GM15510 (cell line): Measurements from ENCODE around the gene CDCA8.

Source experiments
- POLR2A ChIP-seq: IDR thresholded peaks from 3 replicates; pipeline ENCODE4 v1.6.1; 2011; ENCODE audit warnings: borderline replicate concordance; ENCODE audit not compliant: insufficient read length; ENCODE audit errors: extremely low read depth

Gene CDCA8

GRCh38 chr1:37741130-37741529 is 48.8 kb downstream of the CDCA8 start:
- TF ChIP-seq POLR2A: no peak

GRCh38 chr1:37741662-37742061 is 49.3 kb downstream of the CDCA8 start:
- TF ChIP-seq POLR2A: no peak

DNA sequence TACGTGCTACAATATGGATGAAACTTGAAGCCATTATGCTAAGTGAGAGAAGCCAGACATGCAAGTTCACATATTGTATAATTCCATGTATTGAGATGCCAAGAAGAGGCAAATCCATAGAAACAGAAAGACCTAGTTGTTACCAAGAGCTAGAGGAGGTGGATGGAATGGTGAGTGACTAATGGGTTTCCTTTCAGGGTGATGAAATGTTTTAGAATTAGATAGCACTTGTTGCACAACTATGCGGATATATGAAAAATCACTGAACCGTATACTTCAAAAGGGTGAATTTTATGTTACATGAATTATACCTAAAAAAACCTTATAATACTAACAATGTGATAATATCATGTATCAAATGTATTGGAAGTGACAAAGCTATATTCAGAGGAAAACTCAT is 54.5 kb downstream of the CDCA8 start:
- no peak for TF ChIP-seq POLR2A

DNA sequence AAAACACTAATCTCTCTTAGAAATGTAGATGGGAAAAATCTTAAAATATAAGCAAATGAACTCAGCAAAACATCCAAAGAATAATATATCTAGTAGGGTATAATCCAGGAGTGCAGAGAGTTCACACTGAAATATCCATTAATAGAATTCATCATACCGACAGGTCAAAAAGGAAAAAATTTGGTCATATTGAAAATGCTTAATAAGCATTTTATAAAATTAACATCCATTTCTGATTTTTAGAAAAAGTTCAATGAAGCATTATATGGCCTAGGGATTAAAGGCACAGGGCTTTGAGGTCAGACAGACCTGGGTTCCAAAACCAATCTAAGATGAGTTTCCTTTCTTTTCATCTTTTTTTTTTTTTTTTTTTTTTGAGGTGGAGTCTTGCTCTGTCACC is 56.2 kb downstream of the CDCA8 start:
- no peak for TF ChIP-seq POLR2A

DNA sequence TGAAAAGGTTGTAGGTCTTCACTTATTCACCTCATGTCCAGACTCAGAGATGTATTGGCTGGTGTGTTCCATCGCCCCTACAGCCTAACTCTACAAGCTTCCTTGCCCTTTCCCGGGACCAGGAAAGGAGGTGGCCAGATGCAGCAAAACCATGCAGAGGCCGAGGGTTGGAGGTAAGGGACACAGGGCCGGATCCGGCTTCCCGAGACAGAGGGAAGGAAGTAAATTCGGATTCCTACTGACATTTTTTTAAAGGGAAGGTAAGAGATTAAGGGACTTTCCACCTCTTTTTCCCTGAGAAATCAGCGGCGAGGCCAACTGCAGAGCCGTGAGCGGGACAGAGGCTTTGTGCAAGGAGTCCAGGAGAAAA is 59.9 kb downstream of the CDCA8 start:
- no peak for TF ChIP-seq POLR2A

GRCh38 chr1:37752583-37753471 is 60.5 kb downstream of the CDCA8 start:
- TF ChIP-seq POLR2A: no peak

- no peak for TF ChIP-seq POLR2A
Measured at GRCh38 chr1:37753473-37754321, 61.4 kb downstream of the CDCA8 start.

GRCh38 chr1:37755290-37755689 is 63.0 kb downstream of the CDCA8 start:
- TF ChIP-seq POLR2A: no peak

GRCh38 chr1:37755951-37756560 is 63.7 kb downstream of the CDCA8 start:
- no peak for TF ChIP-seq POLR2A
